GM13977 (cell line): ENCODE measurements around the gene FAM184B.
A peak's percentile ranks its signal among the peaks of the same experiment; 100 is the strongest.

Source experiments
- DNase-seq: peaks from one replicate; pipeline ENCODE4 v3.0.0; 2012; ENCODE audit warnings: low spot score
- CTCF ChIP-seq: IDR thresholded peaks from 2 replicates; pipeline ENCODE4 v1.5.1; 2012; ENCODE audit warnings: mild to moderate bottlenecking, control low read depth; ENCODE audit not compliant: insufficient read depth; ENCODE audit errors: extremely low read depth, missing control alignments
- in situ Hi-C: fragments of 300-500 bp; cut with MboI; formaldehyde crosslinking; loops from one replicate; pipeline ENCODE4 v1.12.0; 2022; ENCODE audit warnings: low sequenced_read_pairs, low pct_unique_long_range_greater_than_20kb, mixed read lengths, inconsistent platforms; ENCODE audit not compliant: unreplicated experiment

FAM184B gene

DNA sequence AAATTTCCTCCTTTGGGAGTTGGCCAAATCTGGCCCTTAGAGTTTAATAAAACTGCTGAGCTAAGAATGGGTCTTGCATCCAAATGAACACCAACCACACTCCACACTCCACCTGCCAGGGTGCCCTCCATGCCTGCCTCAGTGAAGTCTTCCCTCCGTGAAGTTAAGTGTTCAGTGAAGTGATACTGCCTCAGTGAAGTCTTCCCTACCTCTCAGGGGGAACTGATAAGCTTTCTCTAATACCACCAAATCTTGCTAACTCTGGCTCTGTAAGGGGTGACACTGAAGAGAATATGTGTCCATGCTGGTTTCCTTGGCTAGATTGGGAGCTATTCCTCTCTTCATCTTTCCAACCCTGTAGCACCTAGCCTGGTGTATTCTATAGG lies 139.0 kb downstream of the FAM184B start:
- in situ Hi-C loops, result no loop called here
- TF ChIP-seq CTCF, result no peak
- no peak for DNase-seq

GRCh38 chr4:17639136-17639535 lies 142.3 kb downstream of the FAM184B start:
- in situ Hi-C loops, result no loop called here
- DNase-seq, result no peak
- TF ChIP-seq CTCF, result no peak

- DNase-seq, result peak; percentile 88
- in situ Hi-C loops, result no loop called here
These were observed 144.5 kb downstream of the FAM184B start for GRCh38 chr4:17636696-17637622.

GRCh38 chr4:17636341-17636695 lies 145.1 kb downstream of the FAM184B start:
- no peak for DNase-seq
- TF ChIP-seq CTCF, result no peak
- in situ Hi-C loops, result no loop called here

More at GRCh38 chr4:17636696-17637622, 144.5 kb downstream of the FAM184B start:
- peak; percentile 91 for TF ChIP-seq CTCF

DNA sequence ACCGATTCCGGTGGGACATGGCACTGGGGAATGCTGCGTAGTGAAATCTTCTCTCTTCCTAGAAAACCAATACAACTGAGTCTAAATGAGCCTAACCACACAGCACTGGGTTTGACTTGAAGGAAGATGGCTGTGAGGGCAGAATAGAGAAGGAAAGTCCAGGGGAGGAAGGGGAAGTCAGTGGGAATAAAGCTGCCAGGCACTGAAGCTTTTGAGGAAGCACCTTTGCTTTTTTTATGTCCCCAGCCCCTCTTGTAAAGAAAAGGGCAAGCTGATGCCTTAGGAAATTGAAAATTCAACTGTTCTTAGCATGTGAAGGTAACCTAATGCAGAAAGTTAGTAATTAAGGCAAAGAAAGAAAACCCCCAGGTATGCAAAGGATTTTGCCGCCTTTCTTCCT lies 146.4 kb downstream of the FAM184B start:
- no peak for TF ChIP-seq CTCF
- DNase-seq, result no peak
- in situ Hi-C loops, result no loop called here

DNA sequence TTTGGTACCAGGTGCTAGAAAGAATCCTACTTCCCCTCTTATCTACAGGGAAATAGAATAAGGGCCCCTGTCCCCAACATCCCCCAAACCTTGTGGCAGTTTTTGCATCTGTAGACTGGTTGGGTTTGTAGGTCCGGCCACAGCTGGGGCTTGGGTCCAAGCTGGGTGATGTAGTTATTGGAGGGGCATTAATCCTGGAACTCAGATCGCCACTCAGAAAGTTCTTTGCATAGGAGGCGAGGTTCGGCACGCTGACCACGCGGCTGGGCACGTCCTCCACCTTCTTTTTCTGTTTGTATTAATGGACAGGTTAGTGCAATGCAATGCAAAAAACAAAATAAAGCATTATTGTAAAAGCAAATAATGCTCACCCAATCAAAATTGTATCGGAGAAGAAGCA lies 147.8 kb downstream of the FAM184B start:
- in situ Hi-C loops, result no loop called here

More for the DNA sequence above, 147.8 kb downstream of the FAM184B start:
- DNase-seq, result no peak
- no peak for TF ChIP-seq CTCF
